ENCODE measurements around the gene ANAPC2. TPM values are rescaled to one million over a fixed set of nuclear protein-coding genes. Genes with fewer than 3 reads are reported as not detected.

ANAPC2 gene
- total RNA-seq, 1 donor from 2014 or later = 35.0 TPM

- intact Hi-C loops (cut with DNase I) = no loop called here
- no peak for DNase-seq (ENCODE audit: missing footprints)
- ATAC-seq = no peak
Observed at GRCh38 chr9:137228506-137228967, 40.2 kb upstream of the ANAPC2 start.

- DNase-seq (ENCODE audit: missing footprints) (no peak), ATAC-seq (no peak)
- intact Hi-C loops (cut with DNase I) = loop anchor here (2.0 kb wide), 1 partner anchor 111 kb away; no protein-coding TSS in a partner anchor
Observed at GRCh38 chr9:137227853-137228505, 39.6 kb upstream of the ANAPC2 start.

- ATAC-seq (peak; percentile 28), DNase-seq (ENCODE audit: missing footprints) (peak; percentile 87)
- intact Hi-C loops (cut with DNase I) = loop anchor here (2.0 kb wide), 1 partner anchor 110 kb away; no protein-coding TSS in a partner anchor
Observed at GRCh38 chr9:137227054-137227852, 38.9 kb upstream of the ANAPC2 start, which contains the start of gene RNF224. Gene RNF224, plus strand, starts transcription at chr9:137227502. Its CDS starts 834 bp downstream, at chr9:137228336.

- DNase-seq (ENCODE audit: missing footprints) (no peak), ATAC-seq (no peak)
- intact Hi-C loops (cut with DNase I) = loop anchor here (2.0 kb wide), 1 partner anchor 110 kb away; no protein-coding TSS in a partner anchor
Observed at GRCh38 chr9:137226338-137227053, 38.1 kb upstream of the ANAPC2 start.

- DNase-seq (ENCODE audit: missing footprints) (no peak), ATAC-seq (no peak)
- intact Hi-C loops (cut with DNase I) = loop anchor here (2.0 kb wide), 1 partner anchor 109 kb away; no protein-coding TSS in a partner anchor
Observed at GRCh38 chr9:137225699-137226331, 37.5 kb upstream of the ANAPC2 start.

- DNase-seq (ENCODE audit: missing footprints) = no peak
- ATAC-seq = no peak
- intact Hi-C loops (cut with DNase I) = loop anchor here (5.0 kb wide), 1 partner anchor 433 kb away; the partner anchor contains the start of gene TMEM141
Observed at GRCh38 chr9:137224830-137225694, 36.7 kb upstream of the ANAPC2 start, which contains the start of gene CYSRT1. Gene CYSRT1, plus strand, starts transcription at chr9:137225174. Its CDS starts 448 bp downstream, at chr9:137225622.

- intact Hi-C loops (cut with DNase I) = loop anchor here (2.0 to 5.0 kb wide), 2 partner anchors 35 to 431 kb away; partner anchors contain the start of genes ANAPC2, SSNA1 and TMEM141
- ATAC-seq = peak; percentile 93
Observed at GRCh38 chr9:137223078-137223970, 35.0 kb upstream of the ANAPC2 start.

GRCh38 chr9:137222190-137223077, 34.1 kb upstream of the ANAPC2 start, which contains the start of gene RNF208:
Gene RNF208, minus strand, starts transcription at chr9:137222240. Its CDS starts 1,028 bp downstream, at chr9:137221212.
- intact Hi-C loops (cut with DNase I) = loop anchor here (2.0 to 5.0 kb wide), 2 partner anchors 34 to 430 kb away; partner anchors contain the start of genes ANAPC2, SSNA1 and TMEM141
- ATAC-seq = peak; percentile 2
- peak; percentile 77 for DNase-seq (ENCODE audit: missing footprints)

More at GRCh38 chr9:137223078-137223970, 35.0 kb upstream of the ANAPC2 start:
- peak; percentile 98 for DNase-seq (ENCODE audit: missing footprints)

GRCh38 chr9:137221506-137222111, 33.2 kb upstream of the ANAPC2 start:
- ATAC-seq (no peak), DNase-seq (ENCODE audit: missing footprints) (no peak)
- intact Hi-C loops (cut with DNase I) = loop anchor here (2.0 to 5.0 kb wide), 2 partner anchors 33 to 429 kb away; partner anchors contain the start of genes ANAPC2, SSNA1 and TMEM141

- ATAC-seq (no peak), DNase-seq (ENCODE audit: missing footprints) (no peak)
- intact Hi-C loops (cut with DNase I) = loop anchor here (5.0 kb wide), 1 partner anchor 429 kb away; the partner anchor contains the start of gene TMEM141
Observed at GRCh38 chr9:137221095-137221505, 32.7 kb upstream of the ANAPC2 start.

- intact Hi-C loops (cut with DNase I) = loop anchor here (5.0 kb wide), 1 partner anchor 428 kb away; the partner anchor contains the start of gene TMEM141
- ATAC-seq (no peak), DNase-seq (ENCODE audit: missing footprints) (no peak)
Observed at GRCh38 chr9:137220317-137221094, 32.1 kb upstream of the ANAPC2 start.

GRCh38 chr9:137219757-137220316, 31.5 kb upstream of the ANAPC2 start:
- ATAC-seq (no peak), DNase-seq (ENCODE audit: missing footprints) (no peak)
- intact Hi-C loops (cut with DNase I) = loop anchor here (5.0 kb wide), 1 partner anchor 428 kb away; the partner anchor contains the start of gene TMEM141

- intact Hi-C loops (cut with DNase I) = no loop called here
- ATAC-seq (no peak), DNase-seq (ENCODE audit: missing footprints) (no peak)
Observed at GRCh38 chr9:137218754-137219271, 30.5 kb upstream of the ANAPC2 start.

Measured in Right ventricle myocardium inferior (tissue), 1 donor.